T-cell (primary cell): ENCODE measurements around the gene CTXND1. TPM values are rescaled to one million over a fixed set of nuclear protein-coding genes. Genes with fewer than 3 reads are reported as not detected.

Source experiments
- ATAC-seq, 4 experiments: fragments of 200-7000 bp in 3 of 4; fragments of 150-1000 bp in 1 of 4; cut with Tn5 transposase; replicated peaks in 1 of 4; 1 replicate in 3 of 4; 2 replicates in 1 of 4; pipeline ENCODE4 v1.10.0; 2021; ENCODE audit warnings: moderate library complexity in 3 of 4, mild to moderate bottlenecking in 2 of 4, moderate number of reproducible peaks in 1 of 4
- CTCF ChIA-PET, 2 donors: fragments of 300-600 bp; sonication (Branson Sonifier 250); formaldehyde crosslinking; loops; one replicate each; lab custom pipeline; 2022; ENCODE audit warnings: antibody characterized with exemption in 2 of 2; lab: Charles Lee
- POLR2A ChIA-PET, 2 donors: fragments of 300-600 bp; sonication (Branson Sonifier 250); formaldehyde crosslinking; loops; one replicate each; lab custom pipeline; 2022; ENCODE audit warnings: antibody characterized with exemption in 2 of 2; lab: Charles Lee
- DNase-seq, 35 experiments: peaks; one replicate each; pipeline versions ENCODE4 v3.0.0 to v3.0.0-alpha.2; 2013 to 2023
- H3K27ac ChIP-seq: one replicate; pipeline ENCODE4 v1.5.1; 2013; ENCODE audit warnings: low read length
- H3K27me3 ChIP-seq, 2 experiments: replicated peaks in 1 of 2; 1 replicate in 1 of 2; 2 replicates in 1 of 2; pipeline versions ENCODE4 v1.6.1 to v1.7.0; 2013; ENCODE audit warnings: low read length in 1 of 2, mixed read lengths in 1 of 2; ENCODE audit not compliant: control insufficient read depth in 2 of 2, insufficient read depth in 2 of 2; ENCODE audit errors: extremely low read depth in 1 of 2
- H3K36me3 ChIP-seq, 2 donors: 1 replicate in 1 of 2; 2 replicates in 1 of 2; pipeline versions ENCODE4 v1.6.1 to v1.7.0; 2013; ENCODE audit warnings: low read length in 1 of 2; ENCODE audit not compliant: control insufficient read depth in 2 of 2, insufficient read depth in 1 of 2; ENCODE audit errors: extremely low read depth in 1 of 2
- H3K4me1 ChIP-seq, 2 experiments: 1 replicate in 1 of 2; 2 replicates in 1 of 2; pipeline versions ENCODE4 v1.6.1 to v1.7.0; 2013; ENCODE audit warnings: low read length in 2 of 2, mixed read lengths in 1 of 2; ENCODE audit not compliant: insufficient read depth in 2 of 2, control insufficient read depth in 1 of 2; ENCODE audit errors: extremely low read depth in 1 of 2
- H3K4me3 ChIP-seq, 2 donors: 1 replicate in 1 of 2; 2 replicates in 1 of 2; pipeline versions ENCODE4 v1.5.1 to v1.7.0; 2013; ENCODE audit warnings: mild to moderate bottlenecking in 2 of 2, low read length in 1 of 2, moderate library complexity in 1 of 2; ENCODE audit not compliant: control insufficient read depth in 1 of 2; ENCODE audit errors: extremely low read depth in 1 of 2
- H3K9me3 ChIP-seq: 2 replicates; pipeline ENCODE4 v1.7.0; 2013
- H3K27ac Mint-ChIP-seq, 2 donors: one replicate each; pipeline ENCODE4 v1.8.0; 2020 to 2021; ENCODE audit warnings: mild to moderate bottlenecking in 2 of 2, mixed read lengths in 2 of 2
- H3K27me3 Mint-ChIP-seq, 2 donors: one replicate each; pipeline ENCODE4 v1.8.0; 2021 to 2022; ENCODE audit warnings: mixed read lengths in 2 of 2
- H3K36me3 Mint-ChIP-seq: one replicate; pipeline ENCODE4 v1.8.0; 2021; ENCODE audit warnings: mixed read lengths
- H3K4me1 Mint-ChIP-seq, 3 donors: one replicate each; pipeline ENCODE4 v1.8.0; 2020 to 2022; ENCODE audit warnings: mixed read lengths in 3 of 3, mild to moderate bottlenecking in 1 of 3
- H3K4me3 Mint-ChIP-seq, 3 donors: one replicate each; pipeline ENCODE4 v1.8.0; 2020 to 2022; ENCODE audit warnings: mild to moderate bottlenecking in 3 of 3, mixed read lengths in 3 of 3, moderate library complexity in 3 of 3
- H3K9me3 Mint-ChIP-seq, 3 donors: one replicate each; pipeline ENCODE4 v1.8.0; 2020 to 2022; ENCODE audit warnings: mixed read lengths in 3 of 3
- WGBS: methylation state at CpG from one replicate; pipeline ENCODE4 v1.1.5; 2013; ENCODE audit warnings: missing lambda C conversion rate; ENCODE audit not compliant: insufficient coverage; 5-methylcytosine and 5-hydroxymethylcytosine counted together
- total RNA-seq, 35 experiments: library from RNA in 6 of 35; stranded (reverse) in 6 of 35; fragments of 120-200 nt in 1 of 35; gene quantifications; one replicate each; pipeline versions ENCODE4 v1.2.1 to v1.2.4 and lab custom pipeline; 2013 to 2026

CTXND1 gene
- total RNA-seq, 5 donors from 2014 or later (not counting 1 experiment from before 2014, with no cell fraction given): not detected

- POLR2A ChIA-PET: no interaction called here
- H3K36me3 ChIP-seq: no peaks in the 10 kb centered on the region
- no peak overlapping the region for H3K27ac ChIP-seq
- DNase-seq (no peak), ATAC-seq (no peak)
- H3K4me3 ChIP-seq: no peak overlapping the region
- H3K9me3 ChIP-seq: no peaks in the 10 kb centered on the region
- Mint-ChIP-seq H3K4me3 (no peak overlapping the region), H3K9me3 (no peaks in the 10 kb centered on the region), H3K4me1 (no peaks in the 10 kb centered on the region), H3K27me3 (peaks cover 8 to 19% of the 10 kb centered on the region in 2 donors), H3K36me3 (no peaks in the 10 kb centered on the region), H3K27ac (no peak overlapping the region)
- H3K4me1 ChIP-seq: no peaks in the 10 kb centered on the region
- CTCF ChIA-PET: no interaction called here
- peaks cover 0 to 9% of the 10 kb centered on the region in 2 experiments for H3K27me3 ChIP-seq
- WGBS: no CpG with 5 or more reads among the region's 4 CpGs
These were observed 34.6 kb downstream of the CTXND1 start for GRCh38 chr15:80217327-80217900.

GRCh38 chr15:80216911-80217310 lies 35.1 kb downstream of the CTXND1 start:
- Mint-ChIP-seq H3K27ac (no peak overlapping the region), H3K4me1 (no peaks in the 10 kb centered on the region), H3K9me3 (no peaks in the 10 kb centered on the region), H3K4me3 (no peak overlapping the region), H3K27me3 (peaks cover 8 to 19% of the 10 kb centered on the region in 2 donors), H3K36me3 (no peaks in the 10 kb centered on the region)
- Histone ChIP-seq H3K27ac (no peak overlapping the region), H3K9me3 (no peaks in the 10 kb centered on the region), H3K27me3 (peaks cover 0 to 9% of the 10 kb centered on the region in 2 experiments), H3K4me3 (no peak overlapping the region), H3K36me3 (no peaks in the 10 kb centered on the region), H3K4me1 (no peaks in the 10 kb centered on the region)
- no peak for ATAC-seq
- ChIA-PET CTCF (no interaction called here), POLR2A (no interaction called here)
- DNase-seq: no peak
- WGBS: 83% methylated on average over 1 of the region's 1 CpG

GRCh38 chr15:80216141-80216540 lies 35.9 kb downstream of the CTXND1 start:
- 100% methylated on average over 1 of the region's 5 CpGs for WGBS
- no peaks in the 10 kb centered on the region for H3K9me3 Mint-ChIP-seq
- DNase-seq (no peak), ATAC-seq (no peak)
- H3K4me3 Mint-ChIP-seq: no peak overlapping the region
- CTCF ChIA-PET: no interaction called here
- no peak overlapping the region for H3K27ac Mint-ChIP-seq
- no peaks in the 10 kb centered on the region for H3K4me1 ChIP-seq
- H3K36me3 Mint-ChIP-seq: no peaks in the 10 kb centered on the region
- H3K4me3 ChIP-seq: no peak overlapping the region
- no peaks in the 10 kb centered on the region for H3K36me3 ChIP-seq
- H3K4me1 Mint-ChIP-seq: no peaks in the 10 kb centered on the region
- POLR2A ChIA-PET: no interaction called here
- no peaks in the 10 kb centered on the region for H3K9me3 ChIP-seq
- no peak overlapping the region for H3K27ac ChIP-seq
- H3K27me3 ChIP-seq: peaks cover 0 to 9% of the 10 kb centered on the region in 2 experiments
- H3K27me3 Mint-ChIP-seq: peaks cover 8 to 21% of the 10 kb centered on the region in 2 donors

GRCh38 chr15:80214910-80215309 lies 37.1 kb downstream of the CTXND1 start:
- Histone ChIP-seq H3K27ac (no peak overlapping the region), H3K36me3 (no peaks in the 10 kb centered on the region), H3K27me3 (peaks cover 0 to 13% of the 10 kb centered on the region in 2 experiments), H3K4me3 (no peak overlapping the region), H3K9me3 (no peaks in the 10 kb centered on the region), H3K4me1 (no peaks in the 10 kb centered on the region)
- DNase-seq (no peak), ATAC-seq (no peak)
- CTCF ChIA-PET: no interaction called here
- POLR2A ChIA-PET: no interaction called here
- Mint-ChIP-seq H3K27ac (no peak overlapping the region), H3K4me1 (no peaks in the 10 kb centered on the region), H3K9me3 (no peaks in the 10 kb centered on the region), H3K27me3 (peaks cover 8 to 25% of the 10 kb centered on the region in 2 donors), H3K4me3 (no peak overlapping the region), H3K36me3 (no peaks in the 10 kb centered on the region)
- no CpG with 5 or more reads among the region's 2 CpGs for WGBS

GRCh38 chr15:80211976-80212375 lies 40.0 kb downstream of the CTXND1 start:
- no peaks in the 10 kb centered on the region for H3K4me1 ChIP-seq
- no peaks in the 10 kb centered on the region for H3K36me3 ChIP-seq
- Mint-ChIP-seq H3K4me3 (no peak overlapping the region), H3K9me3 (no peaks in the 10 kb centered on the region), H3K27ac (no peak overlapping the region), H3K27me3 (peaks cover 18 to 36% of the 10 kb centered on the region in 2 donors), H3K4me1 (no peaks in the 10 kb centered on the region), H3K36me3 (no peaks in the 10 kb centered on the region)
- H3K4me3 ChIP-seq: no peak overlapping the region
- peaks cover 0 to 17% of the 10 kb centered on the region in 2 experiments for H3K27me3 ChIP-seq
- ChIA-PET CTCF (no interaction called here), POLR2A (no interaction called here)
- no peak for ATAC-seq
- no CpG with 5 or more reads among the region's 1 CpG for WGBS
- no peak overlapping the region for H3K27ac ChIP-seq
- DNase-seq: no peak
- no peaks in the 10 kb centered on the region for H3K9me3 ChIP-seq

- H3K27me3 Mint-ChIP-seq: peaks cover 23 to 38% of the 10 kb centered on the region in 2 donors
- Histone ChIP-seq H3K36me3 (no peaks in the 10 kb centered on the region), H3K4me1 (no peaks in the 10 kb centered on the region), H3K27ac (no peak overlapping the region), H3K27me3 (peaks cover 0 to 15% of the 10 kb centered on the region in 2 experiments), H3K9me3 (no peaks in the 10 kb centered on the region), H3K4me3 (no peak overlapping the region)
- no peaks in the 10 kb centered on the region for H3K36me3 Mint-ChIP-seq
- POLR2A ChIA-PET: no interaction called here
- CTCF ChIA-PET: no interaction called here
- no peaks in the 10 kb centered on the region for H3K4me1 Mint-ChIP-seq
- ATAC-seq: no peak
- no peak for DNase-seq
- H3K27ac Mint-ChIP-seq: no peak overlapping the region
- no peak overlapping the region for H3K4me3 Mint-ChIP-seq
- H3K9me3 Mint-ChIP-seq: no peaks in the 10 kb centered on the region
- 90% methylated on average over 6 of the region's 12 CpGs for WGBS
These were observed 41.1 kb downstream of the CTXND1 start for GRCh38 chr15:80210611-80211573.
